Osteocyte (in vitro differentiated cells): ENCODE data around the gene IVL. TPM values are rescaled to one million over a fixed set of nuclear protein-coding genes. Genes with fewer than 3 reads are reported as not detected.

Source experiments
- DNase-seq: peaks from one replicate; pipeline ENCODE4 v3.0.0; 2021; ENCODE audit warnings: mixed read lengths; ENCODE audit not compliant: unreplicated experiment; ENCODE audit errors: extremely low spot score
- H3K27ac Mint-ChIP-seq: one replicate; pipeline ENCODE4 v1.8.0; 2021; ENCODE audit warnings: mild to moderate bottlenecking, mixed read lengths; ENCODE audit not compliant: unreplicated experiment
- H3K27me3 Mint-ChIP-seq: one replicate; pipeline ENCODE4 v1.8.0; 2021; ENCODE audit warnings: mixed read lengths; ENCODE audit not compliant: unreplicated experiment
- H3K36me3 Mint-ChIP-seq: one replicate; pipeline ENCODE4 v1.8.0; 2021; ENCODE audit warnings: mixed read lengths; ENCODE audit not compliant: unreplicated experiment
- H3K4me1 Mint-ChIP-seq: one replicate; pipeline ENCODE4 v1.8.0; 2021; ENCODE audit warnings: mixed read lengths; ENCODE audit not compliant: unreplicated experiment
- H3K4me3 Mint-ChIP-seq: one replicate; pipeline ENCODE4 v1.8.0; 2021; ENCODE audit warnings: mild to moderate bottlenecking, moderate library complexity, mixed read lengths; ENCODE audit not compliant: unreplicated experiment
- H3K9me3 Mint-ChIP-seq: one replicate; pipeline ENCODE4 v1.8.0; 2021; ENCODE audit warnings: mixed read lengths; ENCODE audit not compliant: unreplicated experiment
- total RNA-seq: library from RNA; stranded (reverse); gene quantifications from 2 replicates; pipeline ENCODE4 v1.2.1, GENCODE V29; 2021
- TF ChIP-seq, protein P1 (sequence below): fragments of 200-600 bp; sonication (generic); IDR thresholded peaks from 2 replicates; pipeline ENCODE4 v1.5.0; 2021; ENCODE audit warnings: antibody characterized with exemption, mild to moderate bottlenecking, moderate library complexity

IVL gene
- total RNA-seq, 1 donor from 2014 or later, result not detected

DNA sequence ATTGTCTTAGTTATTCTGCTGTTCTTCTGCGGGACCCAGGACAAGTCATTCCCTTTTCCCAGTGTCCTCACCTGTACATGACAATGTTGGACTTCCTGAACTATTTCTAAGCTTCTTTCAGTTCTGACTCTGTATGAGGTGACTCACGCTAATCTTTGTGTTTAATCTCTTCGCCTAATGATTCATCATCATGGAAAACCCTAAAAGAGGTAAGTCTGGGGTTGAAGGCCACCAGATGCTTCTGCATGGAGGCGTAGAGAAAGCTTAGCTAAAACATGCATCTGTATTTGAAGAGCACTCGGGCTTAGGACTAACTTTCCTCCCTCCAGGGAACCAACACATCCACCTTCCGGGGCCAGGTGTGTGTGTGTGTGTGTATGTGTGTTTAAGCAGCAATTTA is 46.1 kb downstream of the IVL start:
- H3K4me3 Mint-ChIP-seq, result no peak overlapping the region
- no peak for DNase-seq
- no peaks in the 10 kb centered on the region for H3K36me3 Mint-ChIP-seq
- no peaks in the 10 kb centered on the region for H3K4me1 Mint-ChIP-seq
- peaks cover 8% of the 10 kb centered on the region for H3K9me3 Mint-ChIP-seq
- H3K27ac Mint-ChIP-seq, result no peak overlapping the region
- TF ChIP-seq, protein P1, sequence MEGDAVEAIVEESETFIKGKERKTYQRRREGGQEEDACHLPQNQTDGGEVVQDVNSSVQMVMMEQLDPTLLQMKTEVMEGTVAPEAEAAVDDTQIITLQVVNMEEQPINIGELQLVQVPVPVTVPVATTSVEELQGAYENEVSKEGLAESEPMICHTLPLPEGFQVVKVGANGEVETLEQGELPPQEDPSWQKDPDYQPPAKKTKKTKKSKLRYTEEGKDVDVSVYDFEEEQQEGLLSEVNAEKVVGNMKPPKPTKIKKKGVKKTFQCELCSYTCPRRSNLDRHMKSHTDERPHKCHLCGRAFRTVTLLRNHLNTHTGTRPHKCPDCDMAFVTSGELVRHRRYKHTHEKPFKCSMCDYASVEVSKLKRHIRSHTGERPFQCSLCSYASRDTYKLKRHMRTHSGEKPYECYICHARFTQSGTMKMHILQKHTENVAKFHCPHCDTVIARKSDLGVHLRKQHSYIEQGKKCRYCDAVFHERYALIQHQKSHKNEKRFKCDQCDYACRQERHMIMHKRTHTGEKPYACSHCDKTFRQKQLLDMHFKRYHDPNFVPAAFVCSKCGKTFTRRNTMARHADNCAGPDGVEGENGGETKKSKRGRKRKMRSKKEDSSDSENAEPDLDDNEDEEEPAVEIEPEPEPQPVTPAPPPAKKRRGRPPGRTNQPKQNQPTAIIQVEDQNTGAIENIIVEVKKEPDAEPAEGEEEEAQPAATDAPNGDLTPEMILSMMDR, result no peak
- no peaks in the 10 kb centered on the region for H3K27me3 Mint-ChIP-seq

DNA sequence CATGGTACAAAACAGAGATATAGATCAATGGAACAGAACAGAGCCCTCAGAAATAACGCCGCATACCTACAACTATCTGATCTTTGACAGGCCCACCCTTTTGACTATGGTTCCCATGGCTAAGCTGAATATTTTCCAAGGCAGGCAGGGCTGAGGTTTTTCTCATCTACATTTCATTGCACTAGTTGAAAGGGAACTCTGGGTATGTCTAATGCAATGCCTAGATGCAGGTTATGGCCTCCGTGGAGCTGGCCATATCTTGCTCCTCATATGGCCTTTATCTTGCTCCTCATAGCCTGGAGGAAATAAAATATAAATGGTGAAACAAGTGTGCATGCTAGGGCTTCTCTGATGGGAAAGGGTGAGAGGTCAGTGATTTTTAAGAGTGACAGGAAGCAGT is 49.2 kb downstream of the IVL start:
- peak; percentile 40 for DNase-seq
- TF ChIP-seq, protein P1, result no peak
- no peak overlapping the region for H3K27ac Mint-ChIP-seq
- H3K36me3 Mint-ChIP-seq, result no peaks in the 10 kb centered on the region
- no peaks in the 10 kb centered on the region for H3K27me3 Mint-ChIP-seq
- peaks cover 8% of the 10 kb centered on the region for H3K9me3 Mint-ChIP-seq
- no peaks in the 10 kb centered on the region for H3K4me1 Mint-ChIP-seq
- no peak overlapping the region for H3K4me3 Mint-ChIP-seq

DNA sequence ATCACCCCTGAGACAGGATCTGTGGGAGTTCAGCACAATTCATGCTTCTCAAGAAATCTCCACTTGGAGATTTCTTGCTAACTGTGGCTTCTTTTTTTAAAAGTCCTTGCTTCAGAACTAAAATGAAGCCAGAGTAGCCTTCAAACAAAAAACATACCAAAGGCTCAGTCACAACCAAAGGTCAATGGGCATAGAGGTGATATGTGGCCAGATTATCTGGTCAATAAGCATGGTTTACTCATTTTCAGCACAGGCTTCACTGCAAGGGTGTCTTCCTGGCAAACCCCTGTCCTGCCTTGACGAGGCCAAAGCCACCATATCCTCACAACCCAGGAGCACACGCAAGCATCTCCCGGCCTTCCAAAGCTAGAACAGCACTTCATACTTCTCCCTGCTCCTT is 50.9 kb downstream of the IVL start:
- Mint-ChIP-seq H3K4me1 (no peaks in the 10 kb centered on the region), H3K27ac (no peak overlapping the region), H3K27me3 (no peaks in the 10 kb centered on the region), H3K36me3 (no peaks in the 10 kb centered on the region), H3K4me3 (no peak overlapping the region), H3K9me3 (peaks cover 8% of the 10 kb centered on the region)
- DNase-seq, result no peak
- TF ChIP-seq, protein P1, result no peak

DNA sequence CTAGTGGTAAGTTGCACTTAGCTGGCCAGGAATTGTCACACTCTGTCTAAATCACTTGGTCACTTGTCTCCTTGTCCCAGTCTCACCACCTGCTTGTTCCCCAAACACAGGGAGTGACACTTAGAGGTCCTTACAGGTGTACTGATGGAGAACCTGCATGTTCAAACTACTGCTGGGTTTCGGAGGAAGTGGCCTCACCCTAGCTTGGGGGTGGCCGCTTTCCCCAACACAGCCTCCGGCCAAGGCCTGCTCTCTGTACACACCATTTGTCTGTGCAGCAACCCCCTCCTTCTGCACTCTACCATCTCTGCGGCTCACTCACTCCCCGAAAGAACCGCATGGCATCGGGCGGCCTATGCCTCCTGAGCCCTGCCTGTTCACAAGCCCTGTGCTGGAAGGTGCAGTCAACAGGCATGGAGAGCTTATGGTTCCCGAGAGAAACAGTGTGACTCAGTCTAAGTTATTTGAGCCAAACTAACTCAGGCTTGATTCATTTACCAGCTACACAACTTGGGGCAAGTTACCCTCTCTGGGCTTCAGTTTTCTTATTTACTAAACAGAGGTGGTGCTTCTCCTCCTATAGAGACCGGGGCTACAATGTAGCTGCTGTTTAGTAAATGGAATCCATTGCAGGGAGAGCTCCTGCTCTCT is 51.6 kb downstream of the IVL start:
- no peaks in the 10 kb centered on the region for H3K4me1 Mint-ChIP-seq
- no peak overlapping the region for H3K27ac Mint-ChIP-seq
- TF ChIP-seq, protein P1, result no peak
- no peaks in the 10 kb centered on the region for H3K36me3 Mint-ChIP-seq
- peaks cover 8% of the 10 kb centered on the region for H3K9me3 Mint-ChIP-seq
- no peaks in the 10 kb centered on the region for H3K27me3 Mint-ChIP-seq
- DNase-seq, result peak; percentile 76
- H3K4me3 Mint-ChIP-seq, result no peak overlapping the region

DNA sequence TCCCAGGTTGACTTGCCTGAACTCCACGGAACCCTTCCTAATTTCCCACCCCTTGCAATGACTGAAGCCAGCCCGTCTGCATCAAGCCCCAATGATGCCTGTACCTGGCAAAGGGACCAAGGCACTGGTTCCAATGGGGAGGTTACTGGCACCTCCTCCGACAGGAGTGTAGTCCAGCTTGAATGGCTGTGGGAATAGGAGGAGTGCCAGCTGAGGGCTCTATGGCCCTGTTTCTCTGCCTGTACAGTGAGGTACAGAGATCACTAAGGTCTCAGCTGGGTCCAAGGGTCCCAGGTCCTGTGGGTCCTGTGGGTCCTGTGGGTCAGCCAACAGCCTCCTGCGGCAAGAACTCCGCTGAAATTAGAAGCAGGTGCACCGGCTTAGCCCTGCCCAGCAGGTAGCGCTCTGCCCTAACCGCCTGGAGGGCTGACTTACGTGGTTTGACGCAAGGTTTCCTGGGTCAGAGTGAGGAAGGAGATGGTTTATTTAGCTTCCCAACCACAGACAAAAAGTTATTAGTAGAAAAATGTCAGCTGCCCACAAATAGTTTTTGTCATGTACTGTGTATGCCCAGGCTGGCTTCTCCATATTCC is 52.2 kb downstream of the IVL start:
- peaks cover 8% of the 10 kb centered on the region for H3K9me3 Mint-ChIP-seq

More for the DNA sequence above, 52.2 kb downstream of the IVL start:
- DNase-seq, result peak; percentile 80
- TF ChIP-seq, protein P1, result no peak
- Mint-ChIP-seq H3K4me3 (no peak overlapping the region), H3K4me1 (no peaks in the 10 kb centered on the region), H3K36me3 (no peaks in the 10 kb centered on the region), H3K27me3 (no peaks in the 10 kb centered on the region), H3K27ac (no peak overlapping the region)

Other genes starting within 250 kb of the IVL start
- not detected in 2 replicates for gene LCE2D, start 245.2 kb upstream of the IVL start, total RNA-seq
- not detected in 2 replicates for gene LCE2C, start 233.3 kb upstream of the IVL start, total RNA-seq
- gene LCE2B, start 222.4 kb upstream of the IVL start, total RNA-seq, result not detected in 2 replicates
- not detected in 2 replicates for gene LCE2A, start 210.2 kb upstream of the IVL start, total RNA-seq
- not detected in 2 replicates for gene LCE4A, start 200.4 kb upstream of the IVL start, total RNA-seq
- not detected in 2 replicates for gene KPRP, start 150.5 kb upstream of the IVL start, total RNA-seq
- gene LCE1F, start 133.4 kb upstream of the IVL start, total RNA-seq, result not detected in 2 replicates
- gene LCE1E, start 122.3 kb upstream of the IVL start, total RNA-seq, result not detected in 2 replicates
- not detected in 2 replicates for gene LCE1D, start 111.8 kb upstream of the IVL start, total RNA-seq
- gene LCE1C, start 101.9 kb upstream of the IVL start, total RNA-seq, result not detected in 2 replicates
- not detected in 2 replicates for gene LCE1B, start 96.6 kb upstream of the IVL start, total RNA-seq
- gene LCE1A, start 81.1 kb upstream of the IVL start, total RNA-seq, result not detected in 2 replicates
- gene LCE6A, start 65.7 kb upstream of the IVL start, total RNA-seq, result not detected in 2 replicates
- gene LCE7A, start 48.5 kb upstream of the IVL start, total RNA-seq, result not detected in 2 replicates
- not detected in 2 replicates for gene SMCP, start 30.2 kb upstream of the IVL start, total RNA-seq
- gene SPRR5, start 38.7 kb downstream of the IVL start, total RNA-seq, result not detected in 2 replicates
- gene SPRR4, start 62.1 kb downstream of the IVL start, total RNA-seq, result not detected in 2 replicates
- not detected in 2 replicates for gene SPRR1A, start 75.5 kb downstream of the IVL start, total RNA-seq
- not detected in 2 replicates for gene SPRR3, start 93.2 kb downstream of the IVL start, total RNA-seq
- gene SPRR1B, start 122.7 kb downstream of the IVL start, total RNA-seq, result not detected in 2 replicates
- not detected in 2 replicates for gene SPRR2D, start 132.6 kb downstream of the IVL start, total RNA-seq
- not detected in 2 replicates for gene SPRR2A, start 149.0 kb downstream of the IVL start, total RNA-seq
- not detected in 2 replicates for gene SPRR2B, start 163.1 kb downstream of the IVL start, total RNA-seq
- gene SPRR2E, start 186.0 kb downstream of the IVL start, total RNA-seq, result not detected in 2 replicates
- gene SPRR2F, start 205.0 kb downstream of the IVL start, total RNA-seq, result not detected in 2 replicates
- not detected in 2 replicates for gene SPRR2G, start 242.3 kb downstream of the IVL start, total RNA-seq